K562 (cell line): ENCODE results near the gene IL20RA. TPM values are rescaled to one million over a fixed set of nuclear protein-coding genes. Genes with fewer than 3 reads are reported as not detected.

Experiments used
- ATAC-seq: fragments of 200-7000 bp; cut with Tn5 transposase; 3 replicates; pipeline ENCODE4 v1.9.1; 2020; ENCODE audit warnings: moderate library complexity
- BruUV-seq: library from RNA; stranded (reverse); fragments of 400-500 nt; replicated peaks from 2 replicates; lab custom pipeline; 2021; lab: Mats Ljungman, UMichigan
- CTCF ChIA-PET: fragments of 300-600 bp; formaldehyde crosslinking; extraction: SDS; loops from one replicate; lab custom pipeline; 2021; ENCODE audit warnings: low intra/inter-chr PET ratio; lab: Yijun Ruan, JAX
- POLR2A ChIA-PET: fragments of 300-600, 350-650 bp; sonication (Branson Sonifier 250); formaldehyde crosslinking; extraction: SDS; loops from one replicate; lab custom pipeline; 2021; ENCODE audit warnings: antibody characterized with exemption, inconsistent platforms; lab: Yijun Ruan, JAX
- DNase-seq, 4 experiments: peaks; one replicate each; pipeline versions ENCODE4 v3.0.0 to v3.0.0-alpha.2; 2011 to 2018; ENCODE audit warnings: low spot score in 3 of 4, mixed read lengths in 3 of 4; ENCODE audit errors: extremely low read depth in 1 of 4
- FAIRE-seq: peaks from 2 replicates; lab custom pipeline; 2011; peaks lifted over from hg19 to GRCh38; lab: Jason Lieb, UNC
- H2AFZ ChIP-seq: 2 replicates; pipeline ENCODE4 v1.6.0; 2011; ENCODE audit warnings: low read depth, low read length, control low read depth, inconsistent platforms
- H3K27ac ChIP-seq: fragments of 200-600 bp; 3 replicates; pipeline ENCODE4 v1.8.0; 2011; ENCODE audit warnings: low read depth, mild to moderate bottlenecking, control low read depth, inconsistent platforms, low read length, moderate library complexity, mixed read lengths; ENCODE audit errors: extremely low read depth
- H3K27me3 ChIP-seq, 2 experiments: fragments of 300-600 bp in 1 of 2; 2 replicates in 1 of 2; 3 replicates in 1 of 2; pipeline versions ENCODE4 v1.6.0 to v1.8.0; 2011; ENCODE audit warnings: inconsistent platforms in 2 of 2, low read length in 2 of 2, mild to moderate bottlenecking in 1 of 2, mixed read lengths in 1 of 2, moderate library complexity in 1 of 2; ENCODE audit not compliant: control insufficient read depth in 2 of 2, insufficient read depth in 2 of 2
- H3K36me3 ChIP-seq: fragments of 300-600 bp; 3 replicates; pipeline ENCODE4 v1.8.0; 2011; ENCODE audit warnings: mild to moderate bottlenecking, low read length, inconsistent platforms; ENCODE audit not compliant: control insufficient read depth, insufficient read depth
- H3K4me1 ChIP-seq, 2 experiments: fragments of 200-600 bp in 1 of 2; replicated peaks in 1 of 2; 2 replicates in 1 of 2; 3 replicates in 1 of 2; pipeline versions ENCODE4 v1.5.1 to v1.8.0; 2011; ENCODE audit warnings: inconsistent platforms in 2 of 2, low read length in 2 of 2, mild to moderate bottlenecking in 1 of 2, mixed read lengths in 1 of 2, moderate library complexity in 1 of 2; ENCODE audit not compliant: control insufficient read depth in 2 of 2, insufficient read depth in 2 of 2
- H3K4me2 ChIP-seq: 2 replicates; pipeline ENCODE4 v1.6.1; 2011; ENCODE audit warnings: low read length, control low read depth, inconsistent platforms, mixed read lengths; ENCODE audit not compliant: insufficient read depth
- H3K4me3 ChIP-seq: fragments of 200-600 bp; sonication (generic), shearing (Covaris generic); 2 replicates; pipeline ENCODE4 v1.5.1; 2016; ENCODE audit warnings: control low read depth, inconsistent platforms
- H3K79me2 ChIP-seq: fragments of 200-600 bp; 3 replicates; pipeline ENCODE4 v1.8.0; 2011; ENCODE audit warnings: low read length, inconsistent platforms; ENCODE audit not compliant: control insufficient read depth, insufficient read depth
- H3K9ac ChIP-seq, 2 experiments: 2 replicates each; pipeline versions ENCODE4 v1.6.0 to v1.6.1; 2011; ENCODE audit warnings: low read depth in 2 of 2, low read length in 2 of 2, control low read depth in 1 of 2, inconsistent platforms in 1 of 2, mild to moderate bottlenecking in 1 of 2, mixed read lengths in 1 of 2; ENCODE audit not compliant: insufficient read depth in 1 of 2
- H3K9me1 ChIP-seq: one replicate; pipeline ENCODE4 v1.6.0; 2011; ENCODE audit warnings: inconsistent platforms, mild to moderate bottlenecking, low read length, moderate library complexity; ENCODE audit not compliant: control insufficient read depth, insufficient read depth
- H3K9me3 ChIP-seq: replicated peaks from 2 replicates; pipeline ENCODE4 v1.5.1; 2011; ENCODE audit warnings: low read depth, low read length, inconsistent platforms; ENCODE audit not compliant: control insufficient read depth, insufficient read depth
- H4K20me1 ChIP-seq: replicated peaks from 2 replicates; pipeline ENCODE4 v1.6.1; 2011; ENCODE audit warnings: low read length, inconsistent platforms, mixed read lengths; ENCODE audit not compliant: control insufficient read depth, insufficient read depth
- ERF ChIP-seq: fragments of 450-650 bp; formaldehyde crosslinking; IDR thresholded peaks from 2 replicates; pipeline ENCODE4 v1.4.0; 2020; ENCODE audit warnings: mild to moderate bottlenecking, mixed read lengths
- FUS ChIP-seq: fragments of 200-400 bp; formaldehyde crosslinking; optimal IDR thresholded peaks from 2 replicates; pipeline ENCODE3; 2017; ENCODE audit warnings: low read depth, low read length
- KLF10 ChIP-seq: fragments of 250-450 bp; sonication (Bioruptor Pico); IDR thresholded peaks from 2 replicates; pipeline ENCODE4 v1.6.1; 2021; ENCODE audit warnings: matching md5 sums
- SMARCE1 ChIP-seq: fragments of 450-650 bp; IDR thresholded peaks from 2 replicates; pipeline ENCODE4 v1.7.1; 2016; ENCODE audit warnings: mild to moderate bottlenecking
- SUPT5H ChIP-seq: fragments of 450-650 bp; IDR thresholded peaks from 2 replicates; pipeline ENCODE4 v1.6.1; 2016
- XRCC4 ChIP-seq: IDR thresholded peaks from one replicate; pipeline ENCODE4 v1.6.1; 2011; ENCODE audit not compliant: insufficient read depth, insufficient read length; ENCODE audit errors: extremely low read depth
- ZKSCAN1 ChIP-seq: fragments of 150-350 bp; IDR thresholded peaks from 2 replicates; pipeline ENCODE4 v1.6.1; 2016; ENCODE audit warnings: low read depth, low read length
- ZNF436 ChIP-seq: fragments of 250-450, 450-650 bp; sonication (Bioruptor Pico); formaldehyde crosslinking; IDR thresholded peaks from 2 replicates; pipeline ENCODE4 v1.7.0; 2020; ENCODE audit warnings: mild to moderate bottlenecking
- WGBS: fragments of 100-300 bp; shearing (Covaris generic); methylation state at CpG from one replicate; pipeline ENCODE4 v1.1.6; 2016; ENCODE audit warnings: low coverage, mixed read lengths; ENCODE audit not compliant: insufficient coverage; ENCODE audit errors: missing lambda C conversion rate; 5-methylcytosine and 5-hydroxymethylcytosine counted together
- in situ Hi-C: fragments of 300-500 bp; cut with MboI; formaldehyde crosslinking; loops from 4 replicates; pipeline ENCODE4 v1.15.0; 2018; ENCODE audit warnings: inconsistent platforms, mixed read lengths
- intact Hi-C: fragments of 100-400 bp; cut with micrococcal nuclease; formaldehyde crosslinking; loops from 2 replicates; pipeline ENCODE4 v1.14.2; 2022
- polyA plus RNA-seq, 8 experiments: library from polyadenylated mRNA; depleted of rRNA in 4 of 8; stranded (reverse) in 5 of 8; unstranded in 3 of 8; fragments of >200 nt; fragmentation: Nextera tagmentation in 2 of 8; fragmentation: Illumina TruSeq in 1 of 8; extraction: Ambion mirVana in 2 of 8; extraction: Trizol in 1 of 8; gene quantifications; 2 replicates each; pipeline versions ENCODE4 v1.2.1 to v1.2.3, GENCODE V29; 2011 to 2014; ENCODE audit warnings: inconsistent platforms in 1 of 8, missing spikeins in 1 of 8
- total RNA-seq, 7 experiments: library from RNA; depleted of rRNA in 6 of 7; stranded (reverse); fragments of >200 nt in 6 of 7; fragmentation: Illumina TruSeq in 2 of 7; extraction: Trizol in 2 of 7; gene quantifications; 2 replicates each; pipeline versions ENCODE4 v1.2.1 to v1.2.3, GENCODE V29; 2011 to 2021; ENCODE audit warnings: low replicate concordance in 1 of 7

Gene IL20RA
- total and polyA plus RNA-seq, 9 of the 15 experiments (the other 6 are each of a cell fraction or from before 2014, with no cell fraction given), result not detected

- H3K9me1 ChIP-seq, result no peaks in the 10 kb centered on the region
- H3K4me2 ChIP-seq, result no peak overlapping the region
- ATAC-seq (no peak), DNase-seq (no peak), FAIRE-seq (no peak)
- 0% methylated on average over 3 of the region's 3 CpGs for WGBS
- H3K9ac ChIP-seq, result no peak overlapping the region
- in situ Hi-C loops, result no loop called here
- H3K27ac ChIP-seq, result no peak overlapping the region
- no peaks in the 10 kb centered on the region for H4K20me1 ChIP-seq
- no peaks in the 10 kb centered on the region for H3K79me2 ChIP-seq
- H2AFZ ChIP-seq, result no peak overlapping the region
- BruUV-seq, result no TSS peak
- H3K4me1 ChIP-seq, result no peaks in the 10 kb centered on the region
- H3K27me3 ChIP-seq, result no peaks in the 10 kb centered on the region
- no peaks in the 10 kb centered on the region for H3K36me3 ChIP-seq
- ChIA-PET POLR2A (no interaction called here), CTCF (no interaction called here)
- no peak overlapping the region for H3K4me3 ChIP-seq
- TF ChIP-seq ERF (no peak), SMARCE1 (no peak), SUPT5H (no peak), KLF10 (no peak), FUS (no peak), ZNF436 (CRISPR knock-in tag) (no peak), XRCC4 (no peak), ZKSCAN1 (no peak)
- no peaks in the 10 kb centered on the region for H3K9me3 ChIP-seq
- intact Hi-C loops, result no loop called here
Observed at GRCh38 chr6:137058037-137058436, 13.3 kb upstream of the IL20RA start.
